Small intestine (tissue), 7 donors: ENCODE results near the gene ZNF385A. TPM values are rescaled to one million over a fixed set of nuclear protein-coding genes. Genes with fewer than 3 reads are reported as not detected.

Experiments
- DNase-seq, 2 donors: peaks; one replicate each; pipeline versions ENCODE4 v3.0.0 to v3.0.0-alpha.2; 2013
- FAIRE-seq: peaks from 2 replicates; lab custom pipeline; 2012; peaks lifted over from hg19 to GRCh38; lab: Jason Lieb, UNC
- H3K27ac ChIP-seq, 3 donors: one replicate each; pipeline ENCODE4 v1.5.1; 2013; ENCODE audit warnings: low read length in 2 of 3, mild to moderate bottlenecking in 2 of 3, control low read depth in 1 of 3, inconsistent platforms in 1 of 3, low read depth in 1 of 3, moderate library complexity in 1 of 3
- H3K27me3 ChIP-seq, 3 donors: one replicate each; pipeline ENCODE4 v1.6.1; 2013; ENCODE audit warnings: low read length in 3 of 3, inconsistent platforms in 1 of 3; ENCODE audit not compliant: control insufficient read depth in 3 of 3, insufficient read depth in 3 of 3
- H3K36me3 ChIP-seq, 3 donors: one replicate each; pipeline ENCODE4 v1.6.1; 2013; ENCODE audit warnings: low read length in 3 of 3, inconsistent platforms in 1 of 3, low read depth in 1 of 3, mild to moderate bottlenecking in 1 of 3, moderate library complexity in 1 of 3; ENCODE audit not compliant: control insufficient read depth in 3 of 3, insufficient read depth in 2 of 3
- H3K4me1 ChIP-seq, 3 donors: one replicate each; pipeline ENCODE4 v1.6.1; 2013; ENCODE audit warnings: low read length in 2 of 3, inconsistent platforms in 1 of 3, low read depth in 1 of 3, mild to moderate bottlenecking in 1 of 3, moderate library complexity in 1 of 3; ENCODE audit not compliant: control insufficient read depth in 3 of 3, insufficient read depth in 2 of 3
- H3K4me3 ChIP-seq, 3 donors: one replicate each; pipeline ENCODE4 v1.5.1; 2013; ENCODE audit warnings: low read length in 3 of 3, control low read depth in 1 of 3, inconsistent platforms in 1 of 3, low read depth in 1 of 3, mild to moderate bottlenecking in 1 of 3, moderate library complexity in 1 of 3
- H3K9me3 ChIP-seq, 2 donors: one replicate each; pipeline ENCODE4 v1.6.1; 2013; ENCODE audit warnings: low read depth in 1 of 2, low read length in 1 of 2; ENCODE audit not compliant: control insufficient read depth in 2 of 2, insufficient read depth in 1 of 2
- WGBS, 3 donors: extraction: QIAGEN DNeasy Blood & Tissue Kit; methylation state at CpG; one replicate each; pipeline ENCODE4 v1.1.7; 2013; 5-methylcytosine and 5-hydroxymethylcytosine counted together
- polyA plus RNA-seq, 4 donors: library from polyadenylated mRNA; stranded (reverse) in 3 of 4; unstranded in 1 of 4; fragments of 200-250 nt in 3 of 4; fragments of 120-200 nt in 1 of 4; gene quantifications; one replicate each; pipeline versions ENCODE4 v1.2.1 to v1.2.3, GENCODE V29; 2013
- donor health status: healthy with polysubstance abuse.
- donor health status: control.
- donor health status: control.
- donor health status: Bipolar disorder and iron deficiency.
- donor health status: healthy.

Gene ZNF385A
- polyA plus RNA-seq, 4 donors = 0.45 to 9.7 (median 5.9) TPM

GRCh38 chr12:54392485-54393206 is 8.1 kb upstream of the ZNF385A start:
- no peak for FAIRE-seq

GRCh38 chr12:54390668-54391551 is 6.4 kb upstream of the ZNF385A start:
- Histone ChIP-seq H3K36me3 (peaks cover 0 to 6% (median 0%) of the 10 kb centered on the region in 3 donors), H3K27me3 (peaks cover 0 to 9% (median 0%) of the 10 kb centered on the region in 3 donors), H3K4me3 (peak overlapping the region in 2 of 3 donors; percentile 39 to 41), H3K27ac (no peak overlapping the region), H3K4me1 (peaks cover 0 to 14% (median 6%) of the 10 kb centered on the region in 3 donors), H3K9me3 (no peaks in the 10 kb centered on the region)
- 13 to 22% (median 14%) methylated on average over 41 to 51 of the region's 51 CpGs for WGBS, 3 donors
- FAIRE-seq = no peak
- DNase-seq = peak; percentile 30 to 70

More at GRCh38 chr12:54392485-54393206, 8.1 kb upstream of the ZNF385A start:
- peaks cover 0 to 14% (median 6%) of the 10 kb centered on the region in 3 donors for H3K4me1 ChIP-seq
- H3K27me3 ChIP-seq = peaks cover 0 to 9% (median 0%) of the 10 kb centered on the region in 3 donors
- WGBS, 3 donors = 73 to 83% (median 80%) methylated on average over 8 of the region's 8 CpGs
- H3K36me3 ChIP-seq = peaks cover 0 to 17% (median 3%) of the 10 kb centered on the region in 3 donors
- H3K4me3 ChIP-seq = no peak overlapping the region
- DNase-seq = no peak
- H3K27ac ChIP-seq = no peak overlapping the region
- no peaks in the 10 kb centered on the region for H3K9me3 ChIP-seq

GRCh38 chr12:54390176-54390667 is 5.7 kb upstream of the ZNF385A start:
- Histone ChIP-seq H3K4me1 (peaks cover 0 to 18% (median 6%) of the 10 kb centered on the region in 3 donors), H3K36me3 (peaks cover 0 to 2% (median 0%) of the 10 kb centered on the region in 3 donors), H3K27ac (no peak overlapping the region), H3K9me3 (no peaks in the 10 kb centered on the region), H3K27me3 (peaks cover 0 to 9% (median 0%) of the 10 kb centered on the region in 3 donors), H3K4me3 (no peak overlapping the region)
- 59 to 78% (median 59%) methylated on average over 5 to 7 of the region's 7 CpGs for WGBS, 3 donors
- FAIRE-seq (no peak), DNase-seq (peak in 1 of 2 donors; percentile 26)

- FAIRE-seq (no peak), DNase-seq (no peak)
- H3K4me1 ChIP-seq = peaks cover 0 to 19% (median 6%) of the 10 kb centered on the region in 3 donors
- H3K4me3 ChIP-seq = no peak overlapping the region
- peaks cover 0 to 9% (median 0%) of the 10 kb centered on the region in 3 donors for H3K27me3 ChIP-seq
- no peaks in the 10 kb centered on the region for H3K9me3 ChIP-seq
- no peaks in the 10 kb centered on the region for H3K36me3 ChIP-seq
- no peak overlapping the region for H3K27ac ChIP-seq
- WGBS, 3 donors = 75 to 87% (median 85%) methylated on average over 5 of the region's 5 CpGs
Observed at GRCh38 chr12:54389607-54390175, 5.2 kb upstream of the ZNF385A start.

GRCh38 chr12:54389134-54389508 is 4.6 kb upstream of the ZNF385A start:
- 85 to 96% (median 88%) methylated on average over 3 of the region's 3 CpGs for WGBS, 3 donors
- peaks cover 0 to 9% (median 0%) of the 10 kb centered on the region in 3 donors for H3K27me3 ChIP-seq
- no peaks in the 10 kb centered on the region for H3K9me3 ChIP-seq
- no peak overlapping the region for H3K4me3 ChIP-seq
- H3K27ac ChIP-seq = no peak overlapping the region
- FAIRE-seq (no peak), DNase-seq (no peak)
- peaks cover 0 to 19% (median 6%) of the 10 kb centered on the region in 3 donors for H3K4me1 ChIP-seq
- H3K36me3 ChIP-seq = no peaks in the 10 kb centered on the region

- Histone ChIP-seq H3K27me3 (peaks cover 0 to 9% (median 0%) of the 10 kb centered on the region in 3 donors), H3K4me1 (peaks cover 0 to 19% (median 6%) of the 10 kb centered on the region in 3 donors), H3K36me3 (no peaks in the 10 kb centered on the region), H3K27ac (peak overlapping the region in 1 of 3 donors; percentile 30), H3K9me3 (no peaks in the 10 kb centered on the region), H3K4me3 (no peak overlapping the region)
- FAIRE-seq (no peak), DNase-seq (no peak)
- 63 to 68% (median 64%) methylated on average over 4 of the region's 4 CpGs for WGBS, 3 donors
Observed at GRCh38 chr12:54388237-54389133, 4.0 kb upstream of the ZNF385A start.

- no peak for DNase-seq
- H3K27ac ChIP-seq = no peak overlapping the region
- WGBS, 3 donors = 86 to 91% (median 89%) methylated on average over 3 of the region's 3 CpGs
- peaks cover 0 to 3% (median 0%) of the 10 kb centered on the region in 3 donors for H3K27me3 ChIP-seq
- no peak overlapping the region for H3K4me3 ChIP-seq
- peaks cover 0 to 19% (median 6%) of the 10 kb centered on the region in 3 donors for H3K4me1 ChIP-seq
- no peaks in the 10 kb centered on the region for H3K36me3 ChIP-seq
- FAIRE-seq = no peak
- H3K9me3 ChIP-seq = no peaks in the 10 kb centered on the region
Observed at GRCh38 chr12:54387114-54387467, 2.6 kb upstream of the ZNF385A start.
